Transverse colon (tissue), 4 donors: ENCODE data around the gene INTS6L.

Experiments
- POLR2AphosphoS5 ChIP-seq, 3 donors: sonication (generic); formaldehyde crosslinking; IDR thresholded peaks; one replicate each; pipeline ENCODE4 v1.6.1; 2016; ENCODE audit warnings: antibody characterized with exemption in 3 of 3
- TF ChIP-seq, protein P1 (sequence below), 5 experiments: fragments of 200-600 bp in 3 of 5; fragments of 450-650 bp in 2 of 5; sonication (generic) in 3 of 5; IDR thresholded peaks; 1 replicate in 2 of 5; 2 replicates in 3 of 5; pipeline ENCODE4 v1.5.1; 2016 to 2017; ENCODE audit warnings: antibody characterized with exemption in 5 of 5, inconsistent platforms in 3 of 5, mild to moderate bottlenecking in 2 of 5, moderate library complexity in 1 of 5

DNA sequence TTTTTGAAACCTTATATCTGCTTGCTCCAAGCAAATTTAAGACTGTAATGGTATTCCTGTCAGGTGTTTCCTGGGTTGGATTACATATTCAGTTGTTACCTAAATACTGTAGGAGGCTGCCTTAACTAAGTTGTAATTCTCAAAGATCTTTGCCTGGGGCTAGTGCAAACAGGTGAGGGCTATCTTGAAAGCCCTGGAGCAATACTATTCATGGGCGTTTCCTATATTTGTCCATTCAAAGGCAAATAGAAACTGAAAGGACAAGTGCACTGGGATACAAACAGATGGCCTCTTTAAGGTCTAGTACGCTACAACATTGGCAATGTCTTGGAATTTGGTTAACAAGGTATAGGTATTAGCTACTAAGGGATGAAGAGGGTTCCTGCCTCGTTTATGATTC is 108.9 kb downstream of the INTS6L start:
- TF ChIP-seq, protein P1, sequence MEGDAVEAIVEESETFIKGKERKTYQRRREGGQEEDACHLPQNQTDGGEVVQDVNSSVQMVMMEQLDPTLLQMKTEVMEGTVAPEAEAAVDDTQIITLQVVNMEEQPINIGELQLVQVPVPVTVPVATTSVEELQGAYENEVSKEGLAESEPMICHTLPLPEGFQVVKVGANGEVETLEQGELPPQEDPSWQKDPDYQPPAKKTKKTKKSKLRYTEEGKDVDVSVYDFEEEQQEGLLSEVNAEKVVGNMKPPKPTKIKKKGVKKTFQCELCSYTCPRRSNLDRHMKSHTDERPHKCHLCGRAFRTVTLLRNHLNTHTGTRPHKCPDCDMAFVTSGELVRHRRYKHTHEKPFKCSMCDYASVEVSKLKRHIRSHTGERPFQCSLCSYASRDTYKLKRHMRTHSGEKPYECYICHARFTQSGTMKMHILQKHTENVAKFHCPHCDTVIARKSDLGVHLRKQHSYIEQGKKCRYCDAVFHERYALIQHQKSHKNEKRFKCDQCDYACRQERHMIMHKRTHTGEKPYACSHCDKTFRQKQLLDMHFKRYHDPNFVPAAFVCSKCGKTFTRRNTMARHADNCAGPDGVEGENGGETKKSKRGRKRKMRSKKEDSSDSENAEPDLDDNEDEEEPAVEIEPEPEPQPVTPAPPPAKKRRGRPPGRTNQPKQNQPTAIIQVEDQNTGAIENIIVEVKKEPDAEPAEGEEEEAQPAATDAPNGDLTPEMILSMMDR (IDR thresholded peaks at IDR 0.05): no peak
- TF ChIP-seq POLR2AphosphoS5 (IDR thresholded peaks at IDR 0.05): no peak
